Measurements from ENCODE around the gene TBC1D13. TPM values are rescaled to one million over a fixed set of nuclear protein-coding genes. Genes with fewer than 3 reads are reported as not detected.

TBC1D13 gene
- total and polyA plus RNA-seq, 9 of the 15 experiments (the other 6 are each of a cell fraction or from before 2014, with no cell fraction given): 2.3 to 28.7 (median 11.4) TPM

DNA sequence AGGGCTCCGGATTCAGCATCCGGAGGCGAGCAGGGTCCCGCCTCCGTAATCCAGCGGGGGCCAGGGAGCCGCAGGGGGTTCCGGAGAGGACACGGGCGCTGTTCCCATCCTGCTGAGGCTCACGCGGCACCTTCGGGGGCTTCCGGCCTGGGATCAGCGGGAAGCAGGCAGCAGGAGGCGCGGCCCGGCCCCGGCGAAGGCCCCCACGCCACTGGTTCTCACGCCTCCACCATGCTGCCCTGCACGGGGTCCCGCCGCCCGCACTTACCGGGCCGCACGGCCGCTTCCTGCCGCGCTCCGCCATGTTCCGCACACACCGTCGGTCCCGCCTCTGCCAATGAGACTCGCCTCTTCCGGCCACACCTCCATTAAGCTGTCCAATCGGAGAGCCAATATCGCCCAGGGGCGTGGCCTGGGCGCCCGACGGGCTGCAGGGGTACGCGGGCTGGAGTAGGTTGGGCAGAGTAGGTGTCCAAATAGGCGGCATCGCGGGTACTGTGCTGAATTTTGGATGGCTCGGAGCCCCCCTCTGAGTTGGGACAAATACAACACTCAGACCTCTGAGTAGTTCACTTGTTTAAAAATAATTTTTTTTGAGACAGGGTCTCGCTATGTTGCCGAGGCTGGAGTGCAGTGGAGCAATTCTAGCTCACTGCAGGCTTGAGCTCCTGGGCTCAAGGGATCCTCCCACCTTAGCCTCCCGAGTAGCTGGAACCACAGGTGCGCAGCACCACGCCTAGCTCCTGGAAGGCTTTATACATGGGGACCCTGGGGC, 42.6 kb downstream of the TBC1D13 start, which contains the start of gene SPOUT1 (continued):
- TF ChIP-seq, protein P1, sequence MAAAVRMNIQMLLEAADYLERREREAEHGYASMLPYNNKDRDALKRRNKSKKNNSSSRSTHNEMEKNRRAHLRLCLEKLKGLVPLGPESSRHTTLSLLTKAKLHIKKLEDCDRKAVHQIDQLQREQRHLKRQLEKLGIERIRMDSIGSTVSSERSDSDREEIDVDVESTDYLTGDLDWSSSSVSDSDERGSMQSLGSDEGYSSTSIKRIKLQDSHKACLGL (CRISPR knock-in tag; IDR thresholded peaks at IDR 0.05; ENCODE audit: borderline replicate concordance, poor library complexity, severe bottlenecking): no peak
- TF ChIP-seq DACH1 (IDR thresholded peaks at IDR 0.05; ENCODE audit: partially characterized antibody): no peak
- TF ChIP-seq, protein P2, sequence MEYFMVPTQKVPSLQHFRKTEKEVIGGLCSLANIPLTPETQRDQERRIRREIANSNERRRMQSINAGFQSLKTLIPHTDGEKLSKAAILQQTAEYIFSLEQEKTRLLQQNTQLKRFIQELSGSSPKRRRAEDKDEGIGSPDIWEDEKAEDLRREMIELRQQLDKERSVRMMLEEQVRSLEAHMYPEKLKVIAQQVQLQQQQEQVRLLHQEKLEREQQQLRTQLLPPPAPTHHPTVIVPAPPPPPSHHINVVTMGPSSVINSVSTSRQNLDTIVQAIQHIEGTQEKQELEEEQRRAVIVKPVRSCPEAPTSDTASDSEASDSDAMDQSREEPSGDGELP (CRISPR knock-in tag; IDR thresholded peaks at IDR 0.05; ENCODE audit: borderline replicate concordance): peak; percentile 72
- no peak for TF ChIP-seq TCF7 (IDR thresholded peaks at IDR 0.05; ENCODE audit: borderline replicate concordance)
- TF ChIP-seq, protein P3, sequence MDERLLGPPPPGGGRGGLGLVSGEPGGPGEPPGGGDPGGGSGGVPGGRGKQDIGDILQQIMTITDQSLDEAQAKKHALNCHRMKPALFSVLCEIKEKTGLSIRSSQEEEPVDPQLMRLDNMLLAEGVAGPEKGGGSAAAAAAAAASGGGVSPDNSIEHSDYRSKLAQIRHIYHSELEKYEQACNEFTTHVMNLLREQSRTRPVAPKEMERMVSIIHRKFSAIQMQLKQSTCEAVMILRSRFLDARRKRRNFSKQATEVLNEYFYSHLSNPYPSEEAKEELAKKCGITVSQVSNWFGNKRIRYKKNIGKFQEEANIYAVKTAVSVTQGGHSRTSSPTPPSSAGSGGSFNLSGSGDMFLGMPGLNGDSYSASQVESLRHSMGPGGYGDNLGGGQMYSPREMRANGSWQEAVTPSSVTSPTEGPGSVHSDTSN (CRISPR knock-in tag; IDR thresholded peaks at IDR 0.05; ENCODE audit: low read depth): no peak
- TF ChIP-seq, protein P3 (tag; conservative IDR thresholded peaks at IDR 0.05; ENCODE audit: low read depth): no peak
- no peak for TF ChIP-seq ZNF274 (IDR thresholded peaks at IDR 0.05; ENCODE audit: borderline replicate concordance, low read depth, low read length)
- no peak for TF ChIP-seq FOSL1 (tag; conservative IDR thresholded peaks at IDR 0.05)
- TF ChIP-seq, protein P4, sequence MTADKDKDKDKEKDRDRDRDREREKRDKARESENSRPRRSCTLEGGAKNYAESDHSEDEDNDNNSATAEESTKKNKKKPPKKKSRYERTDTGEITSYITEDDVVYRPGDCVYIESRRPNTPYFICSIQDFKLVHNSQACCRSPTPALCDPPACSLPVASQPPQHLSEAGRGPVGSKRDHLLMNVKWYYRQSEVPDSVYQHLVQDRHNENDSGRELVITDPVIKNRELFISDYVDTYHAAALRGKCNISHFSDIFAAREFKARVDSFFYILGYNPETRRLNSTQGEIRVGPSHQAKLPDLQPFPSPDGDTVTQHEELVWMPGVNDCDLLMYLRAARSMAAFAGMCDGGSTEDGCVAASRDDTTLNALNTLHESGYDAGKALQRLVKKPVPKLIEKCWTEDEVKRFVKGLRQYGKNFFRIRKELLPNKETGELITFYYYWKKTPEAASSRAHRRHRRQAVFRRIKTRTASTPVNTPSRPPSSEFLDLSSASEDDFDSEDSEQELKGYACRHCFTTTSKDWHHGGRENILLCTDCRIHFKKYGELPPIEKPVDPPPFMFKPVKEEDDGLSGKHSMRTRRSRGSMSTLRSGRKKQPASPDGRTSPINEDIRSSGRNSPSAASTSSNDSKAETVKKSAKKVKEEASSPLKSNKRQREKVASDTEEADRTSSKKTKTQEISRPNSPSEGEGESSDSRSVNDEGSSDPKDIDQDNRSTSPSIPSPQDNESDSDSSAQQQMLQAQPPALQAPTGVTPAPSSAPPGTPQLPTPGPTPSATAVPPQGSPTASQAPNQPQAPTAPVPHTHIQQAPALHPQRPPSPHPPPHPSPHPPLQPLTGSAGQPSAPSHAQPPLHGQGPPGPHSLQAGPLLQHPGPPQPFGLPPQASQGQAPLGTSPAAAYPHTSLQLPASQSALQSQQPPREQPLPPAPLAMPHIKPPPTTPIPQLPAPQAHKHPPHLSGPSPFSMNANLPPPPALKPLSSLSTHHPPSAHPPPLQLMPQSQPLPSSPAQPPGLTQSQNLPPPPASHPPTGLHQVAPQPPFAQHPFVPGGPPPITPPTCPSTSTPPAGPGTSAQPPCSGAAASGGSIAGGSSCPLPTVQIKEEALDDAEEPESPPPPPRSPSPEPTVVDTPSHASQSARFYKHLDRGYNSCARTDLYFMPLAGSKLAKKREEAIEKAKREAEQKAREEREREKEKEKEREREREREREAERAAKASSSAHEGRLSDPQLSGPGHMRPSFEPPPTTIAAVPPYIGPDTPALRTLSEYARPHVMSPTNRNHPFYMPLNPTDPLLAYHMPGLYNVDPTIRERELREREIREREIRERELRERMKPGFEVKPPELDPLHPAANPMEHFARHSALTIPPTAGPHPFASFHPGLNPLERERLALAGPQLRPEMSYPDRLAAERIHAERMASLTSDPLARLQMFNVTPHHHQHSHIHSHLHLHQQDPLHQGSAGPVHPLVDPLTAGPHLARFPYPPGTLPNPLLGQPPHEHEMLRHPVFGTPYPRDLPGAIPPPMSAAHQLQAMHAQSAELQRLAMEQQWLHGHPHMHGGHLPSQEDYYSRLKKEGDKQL (CRISPR knock-in tag; IDR thresholded peaks at IDR 0.05; ENCODE audit: borderline replicate concordance): no peak
- TF ChIP-seq TEAD1 (CRISPR knock-in tag; IDR thresholded peaks at IDR 0.05): 0 out of 4 replicates have a peak, but pooled peaks of 1 of the 2 experiments have one; percentile 5
- no peak for TF ChIP-seq SAFB (IDR thresholded peaks at IDR 0.05; ENCODE audit: borderline replicate concordance, low read depth, low read length)
- TF ChIP-seq ZNF174 (CRISPR knock-in tag; IDR thresholded peaks at IDR 0.05): no peak
- peak; percentile 66 for TF ChIP-seq ELF1 (tag; IDR thresholded peaks at IDR 0.05)
- TF ChIP-seq EZH2 (IDR thresholded peaks at IDR 0.05; ENCODE audit: borderline replicate concordance, low read depth, low read length): no peak
- no peak for TF ChIP-seq RFX5 (IDR thresholded peaks at IDR 0.05; ENCODE audit: low read depth, low read length)
- TF ChIP-seq PYGO2 (tag; IDR thresholded peaks at IDR 0.05): no peak
- TF ChIP-seq BMI1 (IDR thresholded peaks at IDR 0.05; ENCODE audit: low read length): no peak
- no peak for TF ChIP-seq ZBED1 (IDR thresholded peaks at IDR 0.05)
